OCI-LY3 (cell line): ENCODE data around the gene SIAE.

Source experiments
- H2AFZ ChIP-seq: fragments of 200-600, 300-600 bp; shearing (Covaris generic); 2 replicates; pipeline ENCODE4 v1.6.0; 2014; ENCODE audit warnings: antibody characterized with exemption, low read depth, low read length
- H3K27ac ChIP-seq: fragments of 200-600, 300-600 bp; sonication (generic); 2 replicates; pipeline ENCODE4 v1.5.1; 2014; ENCODE audit warnings: mild to moderate bottlenecking, low read length, moderate library complexity, mixed read lengths
- H3K27me3 ChIP-seq: fragments of 200-600, 300-600 bp; sonication (generic); 2 replicates; pipeline ENCODE4 v1.6.1; 2014; ENCODE audit warnings: low read depth, low read length, mixed read lengths
- H3K36me3 ChIP-seq: fragments of 200-600, 300-600 bp; sonication (generic); replicated peaks from 2 replicates; pipeline ENCODE3; 2014; ENCODE audit warnings: low read depth, low read length, mixed read lengths
- H3K4me1 ChIP-seq: fragments of 300-600, 200-600 bp; sonication (generic); 2 replicates; pipeline ENCODE4 v1.6.1; 2014; ENCODE audit warnings: low read length, mixed read lengths
- H3K4me2 ChIP-seq: fragments of 200-600, 300-600 bp; sonication (generic); 2 replicates; pipeline ENCODE4 v1.6.1; 2014; ENCODE audit warnings: low read length, mixed read lengths
- H3K4me3 ChIP-seq: fragments of 300-600, 200-600 bp; sonication (generic); 2 replicates; pipeline ENCODE4 v1.5.1; 2014; ENCODE audit warnings: antibody characterized with exemption, mild to moderate bottlenecking, low read length, moderate library complexity
- H3K79me2 ChIP-seq: fragments of 300-600, 200-600 bp; shearing (Covaris generic); 2 replicates; pipeline ENCODE4 v1.6.1; 2014; ENCODE audit warnings: mild to moderate bottlenecking, low read length, mixed read lengths
- H3K9ac ChIP-seq: fragments of 300-600, 200-600 bp; shearing (Covaris generic); 2 replicates; pipeline ENCODE4 v1.6.0; 2014; ENCODE audit warnings: mild to moderate bottlenecking, low read length, moderate library complexity
- H3K9me3 ChIP-seq: fragments of 200-600, 300-600 bp; shearing (Covaris generic); 2 replicates; pipeline ENCODE4 v1.6.1; 2014; ENCODE audit warnings: low read length, mixed read lengths; ENCODE audit not compliant: insufficient read depth
- H4K20me1 ChIP-seq: fragments of 200-600, 300-600 bp; sonication (generic); 2 replicates; pipeline ENCODE4 v1.6.1; 2016; ENCODE audit warnings: low read length, mixed read lengths; ENCODE audit not compliant: insufficient read depth
- EZH2phosphoT487 ChIP-seq: fragments of 200-600 bp; shearing (Covaris generic); IDR thresholded peaks from 2 replicates; pipeline ENCODE4 v1.6.1; 2018; ENCODE audit warnings: antibody characterized with exemption, mixed run types, low read depth
- TF ChIP-seq, protein P1 (sequence below): fragments of 200-600, 300-600 bp; sonication (generic); IDR thresholded peaks from 2 replicates; pipeline ENCODE4 v1.5.1; 2014; ENCODE audit warnings: antibody characterized with exemption, low read length, low read depth

SIAE gene

DNA sequence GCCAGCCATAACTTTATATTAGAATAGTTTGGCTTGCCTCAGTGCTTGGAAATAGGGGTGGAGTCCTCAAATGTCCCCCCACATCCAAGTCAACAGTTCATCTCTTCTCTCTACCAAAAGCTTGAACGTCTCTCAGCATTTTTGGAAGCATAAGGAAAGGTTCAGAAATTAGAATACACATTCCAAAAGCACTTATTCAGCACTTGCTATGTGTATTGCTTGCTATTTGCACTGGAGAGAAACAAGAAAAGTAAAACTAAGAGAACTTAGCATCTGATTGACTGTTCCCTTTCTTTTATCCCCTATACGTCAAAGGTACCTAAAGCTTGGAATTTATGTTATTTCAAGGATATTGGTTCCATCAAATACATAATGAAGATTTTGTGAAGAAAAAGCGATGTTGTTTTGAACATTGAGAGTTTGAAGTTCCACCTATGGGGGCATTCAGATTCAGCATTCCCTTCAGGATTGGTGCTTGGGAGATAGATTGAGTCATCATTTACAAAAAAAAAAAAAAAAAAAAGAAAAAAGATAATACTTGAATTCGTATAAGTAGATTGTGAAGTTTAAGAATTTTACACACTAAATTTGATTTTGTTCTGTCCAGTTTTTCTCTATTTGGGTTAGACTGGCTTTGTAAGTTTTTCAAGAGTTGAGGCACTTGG is 49.5 kb downstream of the SIAE start:
- H3K27me3 ChIP-seq, result no peaks in the 10 kb centered on the region
- no peaks in the 10 kb centered on the region for H3K9me3 ChIP-seq
- peaks cover 6% of the 10 kb centered on the region for H4K20me1 ChIP-seq
- TF ChIP-seq, protein P1, sequence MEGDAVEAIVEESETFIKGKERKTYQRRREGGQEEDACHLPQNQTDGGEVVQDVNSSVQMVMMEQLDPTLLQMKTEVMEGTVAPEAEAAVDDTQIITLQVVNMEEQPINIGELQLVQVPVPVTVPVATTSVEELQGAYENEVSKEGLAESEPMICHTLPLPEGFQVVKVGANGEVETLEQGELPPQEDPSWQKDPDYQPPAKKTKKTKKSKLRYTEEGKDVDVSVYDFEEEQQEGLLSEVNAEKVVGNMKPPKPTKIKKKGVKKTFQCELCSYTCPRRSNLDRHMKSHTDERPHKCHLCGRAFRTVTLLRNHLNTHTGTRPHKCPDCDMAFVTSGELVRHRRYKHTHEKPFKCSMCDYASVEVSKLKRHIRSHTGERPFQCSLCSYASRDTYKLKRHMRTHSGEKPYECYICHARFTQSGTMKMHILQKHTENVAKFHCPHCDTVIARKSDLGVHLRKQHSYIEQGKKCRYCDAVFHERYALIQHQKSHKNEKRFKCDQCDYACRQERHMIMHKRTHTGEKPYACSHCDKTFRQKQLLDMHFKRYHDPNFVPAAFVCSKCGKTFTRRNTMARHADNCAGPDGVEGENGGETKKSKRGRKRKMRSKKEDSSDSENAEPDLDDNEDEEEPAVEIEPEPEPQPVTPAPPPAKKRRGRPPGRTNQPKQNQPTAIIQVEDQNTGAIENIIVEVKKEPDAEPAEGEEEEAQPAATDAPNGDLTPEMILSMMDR, result no peak
- no peak for TF ChIP-seq EZH2phosphoT487
- peaks cover 35% of the 10 kb centered on the region for H3K36me3 ChIP-seq
- no peak overlapping the region for H2AFZ ChIP-seq
- peak overlapping the region; percentile 94 for H3K9ac ChIP-seq
- H3K4me3 ChIP-seq, result peak overlapping the region; percentile 93
- H3K27ac ChIP-seq, result no peak overlapping the region
- H3K4me2 ChIP-seq, result peak overlapping the region; percentile 85
- H3K79me2 ChIP-seq, result peaks cover 28% of the 10 kb centered on the region
- H3K4me1 ChIP-seq, result peaks cover 11% of the 10 kb centered on the region

DNA sequence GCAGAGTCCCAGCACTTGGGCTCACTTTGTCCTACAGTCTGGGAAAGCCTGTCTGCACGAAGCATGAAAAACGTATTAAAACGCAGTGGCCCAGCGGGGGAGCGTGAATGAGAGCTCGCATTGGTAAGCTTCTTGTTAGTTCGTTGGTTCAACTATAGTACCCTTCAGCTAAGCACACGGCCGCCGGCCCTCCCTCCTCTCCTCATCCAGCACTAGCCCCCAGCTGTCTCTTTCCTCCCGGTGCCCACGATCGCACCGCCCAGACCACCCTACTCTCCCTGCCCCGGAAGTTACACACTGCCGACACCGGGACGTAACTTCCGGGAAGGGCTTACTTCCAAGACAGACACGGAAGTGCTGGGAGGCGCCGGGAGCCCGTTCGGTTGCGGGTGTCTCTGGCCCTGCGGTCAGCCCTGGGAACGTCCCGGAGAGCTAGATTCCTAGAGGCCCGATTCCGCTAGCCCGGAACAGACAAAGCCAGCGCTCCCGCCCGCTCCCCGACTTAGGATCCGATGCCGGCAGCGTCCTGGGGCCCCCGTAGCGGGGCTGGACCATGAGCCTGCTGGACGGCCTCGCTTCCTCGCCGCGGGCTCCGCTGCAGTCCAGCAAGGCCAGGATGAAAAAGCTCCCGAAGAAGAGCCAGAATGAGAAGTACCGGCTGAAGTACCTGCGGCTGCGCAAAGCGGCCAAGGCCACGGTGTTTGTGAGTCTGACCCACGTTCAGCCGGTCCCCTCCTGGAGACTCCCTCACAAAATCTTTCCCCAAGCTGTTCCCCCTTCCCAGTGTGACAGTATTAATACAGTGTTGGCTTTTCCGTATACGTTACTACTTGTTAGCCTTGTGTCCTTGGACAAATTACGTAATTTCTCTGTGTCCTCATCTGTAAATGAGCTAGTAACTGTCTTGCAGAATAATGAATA is 50.7 kb downstream of the SIAE start, which contains the start of gene TBRG1:
TBRG1 (plus strand) TSS at position 334 of the 921 bp plus-strand sequence; CDS start at position 554, 220 bp downstream.
- Histone ChIP-seq H3K4me3 (peak within 1 kb of the TSS; percentile 93), H3K36me3 (peaks cover 29% of the 10 kb centered on the region), H3K27me3 (no peaks in the 10 kb centered on the region), H3K79me2 (peaks cover 28% of the 10 kb centered on the region), H4K20me1 (peaks cover 6% of the 10 kb centered on the region), H3K4me1 (peaks cover 11% of the 10 kb centered on the region), H2AFZ (peak within 1 kb of the TSS; percentile 59), H3K27ac (peak within 1 kb of the TSS; percentile 45), H3K9ac (peak within 1 kb of the TSS; percentile 94), H3K4me2 (peak within 1 kb of the TSS; percentile 85), H3K9me3 (no peaks in the 10 kb centered on the region)
- no peak for TF ChIP-seq EZH2phosphoT487
- TF ChIP-seq, protein P1, result no peak

GRCh38 chr11:124618863-124619262 is 54.7 kb downstream of the SIAE start:
- Histone ChIP-seq H3K27ac (no peak overlapping the region), H3K4me1 (peaks cover 9% of the 10 kb centered on the region), H3K79me2 (peaks cover 13% of the 10 kb centered on the region), H4K20me1 (peaks cover 5% of the 10 kb centered on the region), H3K4me2 (no peak overlapping the region), H3K36me3 (no peaks in the 10 kb centered on the region), H3K9me3 (no peaks in the 10 kb centered on the region), H3K9ac (no peak overlapping the region), H3K4me3 (no peak overlapping the region), H2AFZ (no peak overlapping the region), H3K27me3 (no peaks in the 10 kb centered on the region)
- TF ChIP-seq, protein P1, result no peak
- TF ChIP-seq EZH2phosphoT487, result no peak

- Histone ChIP-seq H3K27ac (no peak overlapping the region), H3K9ac (no peak overlapping the region), H3K9me3 (no peaks in the 10 kb centered on the region), H3K4me3 (no peak overlapping the region), H2AFZ (no peak overlapping the region), H3K4me1 (no peaks in the 10 kb centered on the region), H3K36me3 (no peaks in the 10 kb centered on the region), H4K20me1 (no peaks in the 10 kb centered on the region), H3K4me2 (no peak overlapping the region), H3K27me3 (no peaks in the 10 kb centered on the region), H3K79me2 (no peaks in the 10 kb centered on the region)
- TF ChIP-seq EZH2phosphoT487, result no peak
- TF ChIP-seq, protein P1, result no peak
These were observed 60.8 kb downstream of the SIAE start for GRCh38 chr11:124612567-124613246.
